ENCODE data around the gene IPCEF1. TPM values are rescaled to one million over a fixed set of nuclear protein-coding genes. Genes with fewer than 3 reads are reported as not detected.

IPCEF1 gene
- total RNA-seq, 3 donors from 2014 or later, result 1.8 to 3.4 (median 2.3) TPM

- intact Hi-C loops (cut with DNase I, micrococcal nuclease), result no loop called here
- no peak for DNase-seq
- Histone ChIP-seq H3K9me3 (no peaks in the 10 kb centered on the region), H3K4me3 (no peak overlapping the region), H3K4me1 (ENCODE audit: low read depth) (no peaks in the 10 kb centered on the region), H3K36me3 (ENCODE audit: low read depth) (no peaks in the 10 kb centered on the region)
- TF ChIP-seq, protein P1, sequence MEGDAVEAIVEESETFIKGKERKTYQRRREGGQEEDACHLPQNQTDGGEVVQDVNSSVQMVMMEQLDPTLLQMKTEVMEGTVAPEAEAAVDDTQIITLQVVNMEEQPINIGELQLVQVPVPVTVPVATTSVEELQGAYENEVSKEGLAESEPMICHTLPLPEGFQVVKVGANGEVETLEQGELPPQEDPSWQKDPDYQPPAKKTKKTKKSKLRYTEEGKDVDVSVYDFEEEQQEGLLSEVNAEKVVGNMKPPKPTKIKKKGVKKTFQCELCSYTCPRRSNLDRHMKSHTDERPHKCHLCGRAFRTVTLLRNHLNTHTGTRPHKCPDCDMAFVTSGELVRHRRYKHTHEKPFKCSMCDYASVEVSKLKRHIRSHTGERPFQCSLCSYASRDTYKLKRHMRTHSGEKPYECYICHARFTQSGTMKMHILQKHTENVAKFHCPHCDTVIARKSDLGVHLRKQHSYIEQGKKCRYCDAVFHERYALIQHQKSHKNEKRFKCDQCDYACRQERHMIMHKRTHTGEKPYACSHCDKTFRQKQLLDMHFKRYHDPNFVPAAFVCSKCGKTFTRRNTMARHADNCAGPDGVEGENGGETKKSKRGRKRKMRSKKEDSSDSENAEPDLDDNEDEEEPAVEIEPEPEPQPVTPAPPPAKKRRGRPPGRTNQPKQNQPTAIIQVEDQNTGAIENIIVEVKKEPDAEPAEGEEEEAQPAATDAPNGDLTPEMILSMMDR (IDR thresholded peaks at IDR 0.05), result no peak
- no peak for ATAC-seq
Measured at GRCh38 chr6:154236646-154237301, 119.8 kb downstream of the IPCEF1 start.

DNA sequence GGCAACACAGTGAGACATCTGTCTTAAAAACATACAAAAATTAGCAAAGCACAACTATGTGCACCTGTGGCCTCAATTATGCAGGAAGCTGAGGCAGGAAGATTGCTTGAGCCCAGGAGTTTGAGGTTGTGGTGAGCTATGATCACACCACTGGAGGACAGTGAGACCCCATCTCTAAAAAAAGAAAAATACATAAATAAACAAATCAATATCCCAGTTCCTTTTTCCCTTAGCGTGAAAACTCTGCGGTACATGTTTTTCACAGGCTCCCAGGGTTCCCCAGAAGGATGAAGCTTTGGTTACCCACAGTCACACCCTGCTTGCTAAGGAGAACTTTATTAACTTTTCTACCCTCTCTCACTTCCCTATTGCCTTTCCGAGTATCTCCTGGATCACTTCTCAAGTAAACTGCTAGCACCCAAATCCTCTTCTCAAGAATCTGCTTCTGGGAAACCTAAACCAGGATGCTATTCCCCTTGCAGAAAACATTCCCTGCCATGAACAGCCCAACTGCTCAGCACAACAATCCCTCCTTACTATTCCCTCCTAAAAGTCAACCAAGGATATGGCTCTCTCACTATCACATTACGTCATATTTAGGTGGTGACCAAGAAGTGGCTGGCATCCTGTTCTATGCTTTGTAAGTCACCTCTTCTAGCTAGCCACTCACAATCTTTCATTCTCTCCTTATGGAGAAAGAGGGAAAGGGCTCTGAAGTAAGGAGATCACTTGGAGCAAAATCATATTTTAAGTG lies 122.4 kb downstream of the IPCEF1 start:
- DNase-seq (no peak), ATAC-seq (peak; percentile 29)
- intact Hi-C loops (cut with DNase I, micrococcal nuclease), result no loop called here
- TF ChIP-seq, protein P1 (IDR thresholded peaks at IDR 0.05), result no peak
- Histone ChIP-seq H3K4me1 (ENCODE audit: low read depth) (no peaks in the 10 kb centered on the region), H3K9me3 (no peaks in the 10 kb centered on the region), H3K4me3 (no peak overlapping the region), H3K36me3 (ENCODE audit: low read depth) (no peaks in the 10 kb centered on the region)

- Histone ChIP-seq H3K4me3 (no peak overlapping the region), H3K36me3 (ENCODE audit: low read depth) (no peaks in the 10 kb centered on the region), H3K4me1 (ENCODE audit: low read depth) (no peaks in the 10 kb centered on the region), H3K9me3 (no peaks in the 10 kb centered on the region)
- ATAC-seq, result no peak
- intact Hi-C loops (cut with DNase I, micrococcal nuclease), result no loop called here
- TF ChIP-seq, protein P1 (IDR thresholded peaks at IDR 0.05), result no peak
- no peak for DNase-seq
Measured at GRCh38 chr6:154233383-154233782, 123.2 kb downstream of the IPCEF1 start.

DNA sequence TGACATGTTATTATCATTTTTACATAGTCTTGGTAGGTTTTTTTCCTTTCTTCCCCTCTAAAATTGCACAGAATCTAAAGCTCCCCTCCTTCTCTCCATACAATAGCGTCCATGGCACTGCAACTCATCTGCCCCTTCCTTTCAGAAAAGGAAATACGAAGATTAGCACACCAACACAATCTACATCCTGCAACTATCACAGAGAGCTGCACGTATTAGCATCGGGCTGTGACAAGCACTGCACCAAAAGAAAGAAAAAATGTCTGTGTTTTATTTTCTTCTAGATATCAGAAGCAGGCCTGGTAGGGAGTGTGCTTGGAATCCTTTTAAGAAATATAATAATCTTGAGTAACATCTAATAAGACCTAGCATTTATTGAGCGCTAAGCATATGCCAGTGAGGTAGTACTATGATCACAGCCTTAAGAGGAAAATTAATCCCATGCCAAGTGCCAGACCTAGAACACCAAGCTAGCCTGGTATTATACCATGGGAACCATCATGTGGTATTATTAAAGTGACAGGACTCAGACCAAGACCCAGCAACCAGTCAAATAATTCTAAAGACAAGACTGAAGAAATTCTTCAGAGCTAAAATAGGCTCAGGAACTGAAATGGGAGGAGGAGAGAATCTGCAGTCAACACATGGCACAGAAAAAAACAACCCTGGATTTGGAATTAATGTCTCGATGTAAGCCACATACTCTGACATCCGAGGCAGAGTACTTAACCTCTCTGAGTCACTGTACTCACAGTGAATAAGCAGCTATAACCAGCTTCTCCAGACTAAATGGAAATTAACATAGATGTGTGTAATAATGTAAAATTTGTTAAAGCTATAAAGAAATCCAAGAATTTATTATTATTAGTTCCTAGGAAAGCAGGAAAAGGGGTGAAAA lies 124.3 kb downstream of the IPCEF1 start:
- peak; percentile 40 for ATAC-seq
- no peak overlapping the region for H3K4me3 ChIP-seq

More for the DNA sequence above, 124.3 kb downstream of the IPCEF1 start:
- Histone ChIP-seq H3K36me3 (ENCODE audit: low read depth) (no peaks in the 10 kb centered on the region), H3K4me1 (ENCODE audit: low read depth) (no peaks in the 10 kb centered on the region), H3K9me3 (no peaks in the 10 kb centered on the region)
- TF ChIP-seq, protein P1 (IDR thresholded peaks at IDR 0.05), result no peak
- intact Hi-C loops (cut with DNase I, micrococcal nuclease), result no loop called here
- no peak for DNase-seq
